Brain microvascular endothelial cell (primary cell): ENCODE data around the gene SLC16A8.

Source experiments
- DNase-seq: peaks from one replicate; pipeline ENCODE4 v3.0.0-alpha.2; 2020
- H3K27ac ChIP-seq: fragments of 250-450 bp; sonication (Bioruptor Pico); 2 replicates; pipeline ENCODE4 v1.5.1; 2020; ENCODE audit warnings: mild to moderate bottlenecking, moderate library complexity
- H3K27me3 ChIP-seq: fragments of 250-450 bp; sonication (Bioruptor Pico); replicated peaks from 2 replicates; pipeline ENCODE4 v1.5.1; 2020; ENCODE audit warnings: mild to moderate bottlenecking
- H3K36me3 ChIP-seq: fragments of 250-450 bp; sonication (Bioruptor Pico); replicated peaks from 2 replicates; pipeline ENCODE4 v1.5.1; 2020; ENCODE audit warnings: mild to moderate bottlenecking
- H3K4me3 ChIP-seq: 2 replicates; pipeline ENCODE4 v1.5.1; 2011; ENCODE audit warnings: low read depth, mild to moderate bottlenecking, control low read depth, low read length, moderate library complexity
- in situ Hi-C: cut with HindIII; loops from 2 replicates; pipeline ENCODE4 v1.10.0; 2017; ENCODE audit warnings: low sequenced_read_pairs, low pct_ligation_motif_present
- TF ChIP-seq, protein P1 (sequence below): IDR thresholded peaks from 2 replicates; pipeline ENCODE4 v1.5.1; 2011; ENCODE audit warnings: low read depth, mild to moderate bottlenecking, moderate library complexity, low read length, control low read depth, inconsistent platforms; ENCODE audit errors: missing control alignments

Gene SLC16A8

DNA sequence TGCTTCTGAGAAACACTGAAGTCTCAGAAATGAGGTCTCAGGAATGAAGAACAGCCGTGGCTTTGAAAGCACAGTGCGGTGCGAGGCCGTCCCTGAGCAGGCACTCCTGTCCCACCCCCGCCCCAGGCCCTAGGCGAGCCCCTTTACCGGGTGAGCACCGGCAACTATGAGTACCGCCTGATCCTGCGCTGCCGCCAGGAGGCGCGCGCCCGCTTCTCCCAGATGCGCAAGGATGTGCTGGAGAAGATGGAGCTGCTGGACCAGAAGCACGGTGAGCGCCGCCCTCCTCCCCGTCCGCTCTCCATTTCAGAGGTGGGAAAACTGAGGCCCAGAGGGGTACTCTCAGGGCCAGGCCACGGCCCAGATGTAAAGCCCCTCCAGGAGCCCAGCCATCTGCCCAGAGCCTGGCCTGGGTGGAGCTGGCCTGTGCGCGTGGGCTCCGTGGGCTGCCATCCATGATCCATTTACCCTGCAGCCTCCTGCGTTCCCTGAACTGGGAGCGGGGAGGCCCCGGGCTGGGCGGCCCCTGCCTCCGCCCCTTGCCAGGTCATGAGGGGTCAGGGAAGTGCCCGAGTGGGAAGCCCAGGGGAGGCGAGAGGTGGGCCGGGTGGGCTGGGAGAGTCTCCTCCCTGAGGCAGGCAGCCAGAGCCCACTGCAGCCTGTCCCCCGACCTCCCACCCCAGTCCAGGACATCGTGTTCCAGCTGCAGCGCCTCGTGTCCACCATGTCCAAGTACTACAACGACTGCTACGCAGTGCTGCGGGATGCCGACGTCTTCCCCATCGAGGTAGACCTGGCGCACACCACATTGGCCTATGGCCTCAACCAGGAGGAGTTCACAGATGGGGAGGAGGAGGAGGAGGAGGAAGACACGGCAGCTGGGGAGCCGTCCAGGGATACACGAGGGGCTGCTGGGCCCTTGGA, 9.5 kb downstream of the SLC16A8 start:
- DNase-seq = no peak
- no peak overlapping the region for H3K27ac ChIP-seq
- TF ChIP-seq, protein P1, sequence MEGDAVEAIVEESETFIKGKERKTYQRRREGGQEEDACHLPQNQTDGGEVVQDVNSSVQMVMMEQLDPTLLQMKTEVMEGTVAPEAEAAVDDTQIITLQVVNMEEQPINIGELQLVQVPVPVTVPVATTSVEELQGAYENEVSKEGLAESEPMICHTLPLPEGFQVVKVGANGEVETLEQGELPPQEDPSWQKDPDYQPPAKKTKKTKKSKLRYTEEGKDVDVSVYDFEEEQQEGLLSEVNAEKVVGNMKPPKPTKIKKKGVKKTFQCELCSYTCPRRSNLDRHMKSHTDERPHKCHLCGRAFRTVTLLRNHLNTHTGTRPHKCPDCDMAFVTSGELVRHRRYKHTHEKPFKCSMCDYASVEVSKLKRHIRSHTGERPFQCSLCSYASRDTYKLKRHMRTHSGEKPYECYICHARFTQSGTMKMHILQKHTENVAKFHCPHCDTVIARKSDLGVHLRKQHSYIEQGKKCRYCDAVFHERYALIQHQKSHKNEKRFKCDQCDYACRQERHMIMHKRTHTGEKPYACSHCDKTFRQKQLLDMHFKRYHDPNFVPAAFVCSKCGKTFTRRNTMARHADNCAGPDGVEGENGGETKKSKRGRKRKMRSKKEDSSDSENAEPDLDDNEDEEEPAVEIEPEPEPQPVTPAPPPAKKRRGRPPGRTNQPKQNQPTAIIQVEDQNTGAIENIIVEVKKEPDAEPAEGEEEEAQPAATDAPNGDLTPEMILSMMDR = peak; percentile 79
- H3K4me3 ChIP-seq = no peak overlapping the region
- no peaks in the 10 kb centered on the region for H3K27me3 ChIP-seq
- in situ Hi-C loops = loop anchor here (25.0 kb wide), 1 partner anchor 263 kb away; no protein-coding TSS in a partner anchor
- H3K36me3 ChIP-seq = peaks cover 3% of the 10 kb centered on the region

DNA sequence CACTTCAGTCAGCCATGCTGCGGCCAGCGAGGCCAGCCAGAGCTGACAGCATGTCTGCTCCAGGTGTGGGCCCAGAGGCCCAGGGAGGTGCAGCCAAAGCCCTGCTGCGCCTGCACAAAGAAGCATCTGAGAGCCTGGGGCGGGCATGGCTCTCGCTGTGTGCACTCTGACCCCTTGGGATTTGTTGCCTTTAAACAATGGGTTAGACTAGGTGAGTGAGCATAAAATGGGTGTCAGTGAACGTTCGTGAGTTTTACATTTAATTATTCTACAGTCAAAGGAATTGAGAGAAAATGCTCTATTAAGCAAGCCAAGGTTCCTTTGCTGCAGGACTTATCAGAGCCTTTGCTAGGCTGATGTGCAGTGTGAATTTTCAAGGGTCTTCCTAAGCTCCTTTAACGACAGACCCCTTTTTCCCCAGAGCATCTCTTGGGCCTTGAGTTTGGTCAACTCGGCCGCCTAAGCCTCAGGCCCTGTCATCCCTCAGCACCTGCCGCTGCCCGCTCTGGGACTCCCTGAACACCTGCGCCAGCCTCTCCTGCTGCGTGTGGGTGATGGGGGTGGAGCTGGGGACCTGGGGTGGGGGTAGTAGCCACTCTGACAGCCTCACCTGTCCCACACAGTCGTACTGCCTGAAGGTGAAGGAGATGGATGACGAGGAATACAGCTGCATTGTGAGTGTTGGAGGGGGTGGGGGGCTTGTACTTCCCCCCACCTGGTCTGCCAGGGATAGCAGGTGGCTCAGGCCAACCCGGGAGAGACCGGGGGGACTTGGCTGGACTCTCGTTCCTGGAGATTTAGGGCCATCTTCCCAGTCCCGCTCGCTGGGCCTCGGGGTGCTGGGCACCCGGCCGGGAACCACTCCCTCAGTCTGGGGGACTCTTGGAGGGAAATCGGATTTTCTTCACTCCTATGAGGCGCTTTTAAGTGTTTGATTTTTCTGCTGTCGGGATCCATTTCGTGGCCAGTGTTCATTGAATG, 10.5 kb downstream of the SLC16A8 start:
- TF ChIP-seq, protein P1 = no peak
- Histone ChIP-seq H3K4me3 (no peak overlapping the region), H3K36me3 (peaks cover 3% of the 10 kb centered on the region), H3K27me3 (no peaks in the 10 kb centered on the region), H3K27ac (no peak overlapping the region)
- in situ Hi-C loops = no loop called here
- no peak for DNase-seq

DNA sequence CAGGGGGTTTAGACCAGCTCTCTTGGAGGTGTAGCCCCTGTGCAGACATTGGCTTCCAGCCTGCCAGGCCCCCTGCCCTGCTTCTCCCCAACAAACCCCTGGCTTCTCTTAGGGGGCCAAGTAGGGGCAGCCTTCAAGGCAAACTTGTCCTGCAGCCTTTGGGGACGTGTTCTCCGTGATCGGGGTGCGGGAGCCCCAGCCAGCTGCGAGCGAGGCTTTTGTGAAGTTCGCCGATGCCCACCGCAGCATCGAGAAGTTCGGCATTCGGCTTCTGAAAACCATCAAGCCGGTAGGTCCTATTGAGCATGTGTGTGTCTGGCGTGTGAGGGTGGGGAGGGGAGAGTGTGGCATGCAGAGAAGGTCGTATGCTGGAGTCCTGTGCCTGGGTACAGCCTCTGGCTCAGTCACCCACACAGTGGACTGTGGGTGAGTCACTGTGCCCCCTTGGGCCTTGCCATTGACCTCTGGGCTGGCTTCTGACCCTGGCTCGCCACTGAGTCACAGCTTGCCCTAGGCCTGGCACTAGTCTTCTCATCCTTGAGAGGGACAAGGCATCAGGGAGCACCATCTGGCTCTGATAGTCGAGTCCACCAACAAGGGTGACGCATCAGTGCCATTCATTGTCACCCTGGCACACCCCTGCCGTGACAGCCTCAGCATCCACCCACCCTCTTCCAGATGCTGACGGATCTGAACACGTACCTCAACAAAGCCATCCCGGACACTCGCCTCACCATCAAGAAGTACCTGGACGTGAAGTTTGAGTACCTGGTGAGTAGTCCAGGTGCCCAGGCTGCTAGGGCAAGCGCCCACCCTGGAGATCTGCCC, 11.4 kb downstream of the SLC16A8 start:
- in situ Hi-C loops = no loop called here
- Histone ChIP-seq H3K27ac (no peak overlapping the region), H3K36me3 (peaks cover 3% of the 10 kb centered on the region), H3K27me3 (no peaks in the 10 kb centered on the region), H3K4me3 (no peak overlapping the region)
- DNase-seq = no peak
- TF ChIP-seq, protein P1 = no peak

DNA sequence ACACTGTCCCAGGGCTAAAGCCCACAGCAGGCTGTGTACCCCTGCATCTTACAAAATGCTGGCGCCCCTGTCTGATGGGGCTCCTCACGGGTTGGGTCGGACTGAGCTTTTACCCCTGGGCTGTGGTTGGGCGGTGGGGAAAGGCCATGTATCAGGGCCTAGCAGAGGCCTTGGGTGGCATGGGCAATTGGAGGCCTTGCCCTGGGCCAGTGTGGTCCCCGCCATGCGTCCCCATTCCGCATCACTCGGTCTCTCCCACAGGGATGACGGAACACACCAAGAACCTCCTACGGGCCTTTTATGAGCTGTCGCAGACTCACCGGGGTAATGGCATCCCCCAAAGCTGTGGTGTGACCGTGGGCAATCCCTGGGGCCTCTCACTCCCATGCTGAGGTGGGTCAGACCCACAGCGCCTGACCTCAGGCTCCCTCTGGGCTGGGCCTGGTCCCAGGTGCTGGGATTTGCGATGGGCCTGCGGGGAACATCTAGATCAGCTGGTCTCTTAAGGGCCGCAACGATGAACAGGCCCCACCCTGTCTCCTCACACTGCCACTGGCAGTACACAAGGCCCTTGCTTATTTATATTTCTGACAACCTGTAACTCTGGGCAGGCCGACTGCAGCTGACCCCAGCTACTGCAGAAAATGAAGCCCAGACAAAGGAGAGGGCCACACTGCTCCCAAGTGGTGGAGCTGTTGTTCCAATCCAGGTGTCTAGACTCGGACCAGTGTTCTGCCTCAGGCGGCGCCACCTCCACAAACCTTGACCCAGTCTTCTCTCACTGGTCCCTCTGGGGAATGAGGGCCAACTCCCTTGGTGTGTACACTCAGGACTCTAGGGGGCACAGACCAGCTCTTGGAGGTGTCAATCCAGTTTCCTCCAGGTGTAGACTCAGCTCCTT, 12.3 kb downstream of the SLC16A8 start:
- TF ChIP-seq, protein P1 = no peak
- no peak for DNase-seq
- Histone ChIP-seq H3K36me3 (peaks cover 3% of the 10 kb centered on the region), H3K27me3 (no peaks in the 10 kb centered on the region), H3K27ac (no peak overlapping the region), H3K4me3 (no peak overlapping the region)
- in situ Hi-C loops = no loop called here
